Measurements from ENCODE around the gene KRTAP21-1.
"Not testable (repeated sequence)": the region's sequence is repeated elsewhere in the genome, so short reads cannot be mapped to it uniquely, and the experiment has no call there.

Gene KRTAP21-1

DNA sequence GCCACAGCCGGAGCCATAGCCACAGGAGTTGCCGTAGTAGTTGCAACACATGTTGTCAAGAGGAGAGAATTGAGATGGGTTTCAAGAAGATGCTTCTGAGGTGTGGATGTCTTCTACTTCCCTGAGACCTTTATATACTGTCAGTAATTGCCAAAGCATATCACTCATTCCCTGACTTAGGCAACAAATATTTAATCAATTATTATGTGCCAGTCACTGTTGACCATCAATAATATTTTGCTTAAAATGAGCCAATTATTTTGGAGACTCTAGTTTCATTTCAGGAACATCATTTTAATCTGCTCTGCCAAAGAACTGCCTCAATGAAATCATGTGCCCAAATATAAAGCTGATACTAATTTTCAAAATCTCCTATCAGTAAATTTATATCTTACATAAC lies at the start of gene KRTAP21-1:
TSS of gene KRTAP21-1 (minus strand) at position 101 of the 400 bp plus-strand sequence. CDS start at position 51, 50 bp downstream.
- DNase-seq (ENCODE audit: low read depth in 2 of 2): not testable (repeated sequence)

DNA sequence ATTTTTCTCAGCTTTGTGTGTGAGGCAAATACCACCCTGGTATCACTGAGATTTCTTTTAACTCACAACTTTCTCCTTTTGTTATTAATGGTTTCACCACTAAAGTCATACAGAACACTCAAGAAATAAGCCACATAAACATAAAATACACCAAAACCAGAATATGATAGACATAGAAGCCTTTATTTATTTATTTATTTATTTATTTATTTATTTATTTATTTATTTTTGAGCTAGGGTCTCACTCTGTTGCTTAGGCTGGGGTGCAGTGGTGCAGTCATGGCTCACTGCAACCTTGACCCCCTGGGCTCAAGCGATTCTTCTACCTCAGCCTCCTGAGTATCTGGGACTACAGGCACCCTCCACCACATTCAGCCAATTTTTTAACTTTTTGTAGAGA lies 45.4 kb upstream of the KRTAP21-1 start:
- no peak for DNase-seq (ENCODE audit: low read depth in 2 of 2)

DNA sequence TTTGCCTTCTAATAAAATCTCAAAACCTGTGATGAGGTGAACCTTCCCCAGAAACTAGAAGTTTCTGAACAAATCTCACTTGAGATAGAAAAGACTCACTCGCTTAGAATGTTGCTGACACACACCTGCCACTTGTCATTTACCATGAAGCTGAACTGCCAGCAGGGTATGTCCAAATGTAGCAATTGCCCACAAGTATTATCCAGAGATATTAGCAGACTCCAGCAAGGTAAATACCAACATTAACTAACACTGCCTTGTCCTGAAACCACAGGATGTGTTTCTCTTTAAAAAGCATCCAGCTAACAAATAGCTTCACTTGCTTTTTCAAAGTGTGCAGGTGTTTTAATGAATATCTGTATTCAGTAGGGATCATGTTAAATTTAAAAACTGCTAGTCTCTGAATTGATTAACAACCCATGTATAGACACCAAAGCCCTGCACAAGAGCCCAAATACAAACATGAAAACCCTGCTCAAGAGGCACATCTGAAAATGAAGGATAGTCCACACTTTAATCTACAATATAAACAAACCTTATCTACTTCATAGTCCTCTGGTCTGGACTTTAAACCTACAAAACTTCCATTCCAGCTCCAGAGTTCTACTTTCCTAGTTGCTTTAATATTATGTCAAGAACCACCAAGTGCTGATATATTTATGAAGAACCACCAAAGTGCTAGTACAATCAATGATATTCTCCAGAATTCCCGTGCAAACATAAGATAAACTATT lies 38.5 kb upstream of the KRTAP21-1 start:
- DNase-seq (ENCODE audit: low read depth in 2 of 2): no peak

DNA sequence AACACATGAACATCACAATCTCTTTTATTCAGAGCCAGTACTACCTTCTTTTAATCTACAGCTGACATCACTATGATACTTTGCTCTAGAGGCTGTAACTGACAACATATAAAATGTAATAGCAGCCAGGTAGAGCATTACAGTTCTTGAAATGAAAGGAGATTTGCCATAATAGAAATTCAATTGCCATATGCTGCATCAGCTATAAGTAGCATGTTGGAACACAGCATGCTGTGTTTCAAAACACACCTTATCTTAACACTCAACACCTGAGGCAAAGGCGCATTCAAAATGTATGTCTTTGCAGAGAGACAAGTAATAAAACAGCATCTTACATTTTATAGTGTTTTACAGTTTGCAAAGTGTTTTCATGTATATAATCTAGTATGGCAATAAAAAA lies 24.0 kb upstream of the KRTAP21-1 start:
- DNase-seq (ENCODE audit: low read depth in 2 of 2): no peak

DNA sequence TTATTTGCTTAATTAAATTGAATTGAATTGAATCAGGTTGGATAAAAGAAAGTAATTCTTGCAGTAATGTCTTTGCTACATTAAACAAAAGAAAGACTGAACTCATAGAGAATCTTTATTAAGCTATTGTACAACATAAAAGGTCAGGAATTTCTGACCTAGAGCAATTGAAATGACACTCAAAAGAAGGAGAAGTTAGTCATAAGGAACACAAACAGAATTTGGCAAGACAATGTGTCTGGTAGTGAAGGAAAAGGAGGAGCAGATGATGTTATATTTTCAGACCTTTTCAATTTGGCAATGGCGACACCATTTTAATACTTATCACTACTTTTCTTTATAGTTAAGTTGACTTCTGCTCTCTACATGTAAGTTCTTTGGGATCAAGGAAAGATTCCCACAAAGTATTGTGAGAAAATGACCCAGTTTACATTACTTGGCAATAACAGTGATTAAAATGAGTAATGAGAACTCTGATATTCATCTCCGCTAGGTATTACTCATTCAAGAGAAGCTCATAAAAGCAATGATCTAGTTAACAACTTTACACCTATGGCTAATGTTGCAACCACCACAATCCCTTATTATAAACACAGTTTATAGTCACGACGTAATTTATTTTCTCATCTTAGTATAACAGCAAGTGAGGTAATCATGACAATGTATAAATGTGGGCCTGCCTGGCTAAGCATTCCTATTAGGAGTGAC lies 14.7 kb upstream of the KRTAP21-1 start:
- DNase-seq (ENCODE audit: low read depth in 2 of 2): no peak

DNA sequence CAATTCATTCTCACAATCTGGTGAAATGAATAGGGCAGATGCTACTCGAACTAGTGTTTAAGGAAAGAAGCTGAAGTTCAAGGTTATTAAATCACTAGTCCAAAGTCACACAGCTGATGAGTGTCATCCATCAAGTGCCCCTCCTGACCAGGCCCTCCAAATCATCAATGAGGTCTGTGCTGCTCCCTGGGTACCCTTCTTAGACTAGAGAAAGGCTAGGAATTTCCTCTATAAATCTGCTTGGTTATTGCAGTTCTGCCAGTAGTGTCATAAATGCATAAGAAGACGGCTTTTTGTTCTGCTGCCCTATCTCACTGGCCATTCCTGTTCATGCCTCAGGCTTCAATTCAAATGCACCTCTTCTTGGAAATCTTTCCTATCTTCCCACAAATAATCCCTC lies 5.5 kb upstream of the KRTAP21-1 start:
- no peak for DNase-seq (ENCODE audit: low read depth in 2 of 2)

DNA sequence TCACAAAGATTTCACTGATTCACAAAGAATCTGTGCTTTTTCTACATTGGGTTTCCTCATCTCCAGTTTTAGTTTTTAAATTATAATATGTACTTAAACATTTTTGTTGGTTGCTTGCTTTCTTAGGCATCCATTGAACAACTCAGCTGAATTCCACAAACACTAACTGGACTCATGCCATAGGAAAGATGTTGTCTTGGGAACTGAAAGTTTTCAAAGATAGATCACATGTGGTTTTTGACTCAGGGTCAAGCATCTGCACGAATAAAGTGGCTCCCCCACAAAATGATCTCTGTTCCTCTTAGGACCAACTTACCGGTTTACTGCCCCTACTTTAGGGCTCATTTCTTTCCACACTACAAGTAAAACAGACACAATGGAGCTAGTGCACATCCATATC lies 3.1 kb upstream of the KRTAP21-1 start:
- DNase-seq (ENCODE audit: low read depth in 2 of 2): no peak

DNA sequence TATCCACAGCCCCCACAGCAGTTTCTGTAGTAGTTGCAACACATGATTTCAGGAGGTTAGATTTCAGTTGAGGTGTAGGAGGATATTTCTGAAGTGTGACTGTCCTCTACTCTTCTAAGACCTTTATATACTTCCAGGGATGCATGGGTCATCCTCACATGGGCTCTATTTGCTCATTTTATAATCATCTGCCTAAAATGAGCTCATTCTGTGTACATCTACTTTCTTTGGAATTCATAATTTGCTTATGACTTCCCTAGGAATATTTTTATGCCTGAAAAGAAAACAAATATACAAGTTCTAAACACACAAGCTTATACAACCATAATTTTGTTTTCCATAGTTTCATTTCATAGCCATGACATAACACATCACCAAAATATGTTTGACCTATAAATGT lies 8.1 kb downstream of the KRTAP21-1 start, which contains the start of gene KRTAP21-2:
TSS of gene KRTAP21-2 (minus strand) at position 101 of the 400 bp plus-strand sequence. CDS start at position 44, 57 bp downstream.
- DNase-seq (ENCODE audit: low read depth in 2 of 2): no peak

DNA sequence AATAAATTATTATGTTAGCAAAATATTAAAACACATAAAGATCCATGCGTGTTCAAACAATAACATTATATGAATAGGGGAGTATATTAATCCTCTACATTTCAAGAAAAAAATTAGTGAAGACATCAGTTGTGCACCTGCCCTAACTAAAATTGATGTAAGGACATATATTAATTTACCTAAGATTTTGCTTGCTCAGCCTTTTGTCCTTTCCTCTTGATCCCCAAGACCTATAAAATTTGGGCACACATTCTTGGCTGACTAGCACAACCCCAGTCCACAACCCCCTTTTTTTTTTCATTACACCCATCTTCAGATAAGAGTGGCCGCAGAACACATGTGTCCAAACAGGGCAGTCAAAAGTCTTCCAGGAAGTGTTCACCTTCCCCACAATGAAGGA lies 14.8 kb downstream of the KRTAP21-1 start:
- no peak for DNase-seq (ENCODE audit: low read depth in 2 of 2)

DNA sequence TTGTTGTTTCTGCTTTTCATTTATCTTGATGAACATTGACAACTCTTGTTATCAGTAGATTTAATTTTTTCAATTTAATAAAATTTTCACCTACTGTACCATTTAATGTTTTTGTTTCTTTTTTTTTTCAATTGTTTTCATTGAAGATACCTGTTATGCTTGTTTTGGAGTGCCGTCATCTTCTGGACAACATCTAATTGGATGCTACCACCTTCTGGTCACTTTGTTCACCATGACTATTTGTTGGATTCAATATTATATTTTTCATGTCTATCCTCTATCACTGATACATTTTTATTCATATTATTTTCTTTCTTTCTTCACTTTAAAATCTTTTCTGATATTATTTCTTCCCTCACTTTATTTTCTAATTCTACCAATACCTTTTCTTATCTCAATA lies 22.2 kb downstream of the KRTAP21-1 start:
- no peak for DNase-seq (ENCODE audit: low read depth in 2 of 2)

DNA sequence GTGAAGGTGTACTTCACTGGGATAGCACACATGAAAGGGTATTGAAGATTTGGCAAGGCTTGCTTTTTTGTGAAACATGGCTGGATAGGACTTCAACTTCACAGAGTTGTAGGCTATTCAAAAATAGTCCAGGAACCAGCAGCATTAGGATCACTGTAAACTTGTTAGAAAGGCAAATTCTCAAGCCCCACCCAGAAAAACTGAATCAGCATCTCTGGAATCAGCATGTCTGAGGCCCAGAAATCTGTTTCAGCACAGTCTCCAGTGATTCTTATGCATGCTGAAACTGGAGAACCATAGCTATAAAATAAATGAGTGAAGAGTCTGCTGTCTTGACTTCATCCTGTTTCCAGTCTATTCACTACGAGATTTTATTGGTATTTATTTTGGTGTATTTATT lies 28.5 kb downstream of the KRTAP21-1 start:
- DNase-seq (ENCODE audit: low read depth in 2 of 2): no peak

DNA sequence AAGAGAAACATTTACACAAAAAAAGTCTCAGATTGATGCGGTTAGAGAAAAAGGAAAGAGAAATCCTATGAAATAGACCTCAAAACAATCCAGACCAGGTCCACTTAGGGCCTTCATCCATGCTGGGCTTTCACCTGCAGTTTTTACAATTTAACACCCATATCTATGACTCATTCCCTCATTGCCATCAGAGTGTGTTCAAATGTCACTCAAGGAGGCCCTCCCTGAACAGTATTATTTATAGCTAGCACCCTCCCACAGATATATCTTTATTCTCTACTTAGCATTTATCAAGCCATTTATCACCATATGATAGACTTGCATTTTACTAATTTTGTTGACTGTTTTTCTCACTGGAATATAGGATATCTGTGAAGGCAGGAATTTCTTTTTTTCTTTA lies 35.8 kb downstream of the KRTAP21-1 start:
- no peak for DNase-seq (ENCODE audit: low read depth in 2 of 2)

DNA sequence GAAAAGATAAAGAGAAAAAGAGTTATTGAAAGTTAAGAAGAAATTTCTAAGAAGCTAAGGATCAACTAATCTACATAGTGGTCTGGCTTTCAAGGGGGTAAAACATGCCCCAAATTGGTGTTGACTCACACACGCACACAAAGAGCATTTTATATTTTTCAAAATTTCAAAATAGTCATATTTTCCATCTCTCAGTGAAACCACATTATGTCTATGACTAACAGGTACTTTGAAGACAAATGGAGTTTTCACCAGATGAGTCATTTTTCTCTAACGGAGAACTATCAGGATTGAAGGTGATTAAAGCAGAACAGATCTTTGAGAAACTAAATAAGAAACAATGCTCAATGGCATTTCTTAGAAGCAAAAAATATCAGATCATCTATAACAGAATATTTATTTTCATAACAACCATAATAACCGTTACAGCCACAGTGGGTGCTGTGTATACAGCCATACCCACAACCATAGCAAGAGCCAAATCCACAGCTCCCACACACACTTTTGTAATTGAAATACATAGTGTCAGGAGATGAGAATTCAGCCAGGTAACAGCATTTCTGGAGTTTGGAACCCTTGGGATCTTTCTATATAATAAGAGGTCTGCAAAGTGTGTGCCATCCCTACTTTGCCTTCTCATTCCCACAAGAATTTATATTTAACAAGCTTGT lies 36.9 kb downstream of the KRTAP21-1 start, which contains the start of gene KRTAP21-3:
TSS of gene KRTAP21-3 (minus strand) at position 539 of the 671 bp plus-strand sequence. CDS start at position 521, 18 bp downstream.
- DNase-seq (ENCODE audit: low read depth in 2 of 2): no peak

DNA sequence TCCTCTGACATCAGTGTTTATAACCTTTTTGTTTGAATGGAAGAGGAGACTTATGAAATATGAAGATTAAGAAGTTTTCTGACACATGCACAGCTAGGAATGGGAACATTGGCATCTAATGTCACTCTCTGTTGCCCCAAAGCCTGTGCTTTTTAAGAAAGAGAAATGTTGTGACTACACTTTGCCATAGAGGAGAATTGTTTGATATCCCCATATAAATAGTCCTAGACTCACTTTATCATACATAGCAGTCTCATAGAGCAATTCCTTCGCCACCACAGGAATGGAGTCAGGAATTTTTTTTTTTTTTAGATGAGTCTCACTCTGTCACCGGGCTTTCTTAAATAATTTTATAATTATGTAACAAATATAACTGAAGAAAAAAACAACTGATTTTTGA lies 38.1 kb downstream of the KRTAP21-1 start:
- no peak for DNase-seq (ENCODE audit: low read depth in 2 of 2)

DNA sequence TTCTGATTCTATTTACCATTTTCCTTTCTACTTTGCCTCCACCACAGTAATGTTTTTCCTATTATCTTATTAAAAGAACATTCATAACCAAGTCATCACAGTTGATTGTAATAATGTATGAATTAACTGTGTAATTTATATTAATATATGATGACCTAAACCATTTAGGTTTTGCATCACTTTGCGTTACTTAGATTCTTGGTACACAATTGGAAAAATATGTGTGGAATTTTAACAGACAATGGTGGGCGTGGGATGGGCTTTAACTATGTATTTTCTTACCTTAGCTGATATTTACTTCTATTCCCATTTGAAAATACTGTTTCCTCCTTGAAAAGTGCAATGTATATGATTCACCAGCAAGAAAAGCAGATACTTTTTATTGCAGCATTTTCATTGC lies 40.3 kb downstream of the KRTAP21-1 start:
- no peak for DNase-seq (ENCODE audit: low read depth in 2 of 2)

DNA sequence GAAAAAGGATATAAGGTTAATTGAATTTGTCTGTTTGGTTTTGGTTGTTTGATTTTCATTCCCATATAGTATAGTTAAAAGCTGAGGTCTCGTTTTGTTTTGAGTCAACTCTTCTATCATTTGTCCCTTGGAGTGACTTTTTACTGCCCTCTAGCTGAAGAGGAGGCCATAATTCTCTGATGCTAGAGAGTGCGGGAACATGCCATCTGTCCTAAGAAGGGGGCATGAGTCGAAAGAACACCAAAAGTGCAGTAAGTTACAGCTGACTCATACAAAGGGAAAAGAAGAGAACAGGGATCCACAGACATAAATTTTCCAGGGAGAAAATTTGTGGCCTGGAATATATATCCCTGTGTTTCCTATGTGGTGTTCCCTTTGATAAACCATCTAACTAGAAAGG lies 40.8 kb downstream of the KRTAP21-1 start:
- no peak for DNase-seq (ENCODE audit: low read depth in 2 of 2)

DNA sequence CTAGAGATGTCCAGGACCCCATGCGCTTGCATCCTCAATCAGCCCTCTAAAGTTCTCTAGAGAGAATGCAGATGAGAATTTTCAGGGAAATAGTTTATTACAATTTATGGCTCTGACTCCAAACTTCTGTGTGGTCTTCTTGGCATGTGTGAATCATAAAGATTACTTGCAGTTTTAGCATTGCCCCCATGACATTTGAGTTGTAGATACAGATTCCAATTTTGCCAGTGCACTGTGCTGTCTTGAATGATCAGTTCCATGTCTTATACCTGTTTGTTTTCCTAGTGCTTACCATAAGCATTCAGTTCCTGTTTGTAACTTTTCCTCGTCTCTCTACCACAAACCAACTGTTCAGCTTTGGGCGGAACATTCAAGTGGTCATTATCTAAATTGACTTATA lies 41.5 kb downstream of the KRTAP21-1 start:
- DNase-seq (ENCODE audit: low read depth in 2 of 2): no peak

DNA sequence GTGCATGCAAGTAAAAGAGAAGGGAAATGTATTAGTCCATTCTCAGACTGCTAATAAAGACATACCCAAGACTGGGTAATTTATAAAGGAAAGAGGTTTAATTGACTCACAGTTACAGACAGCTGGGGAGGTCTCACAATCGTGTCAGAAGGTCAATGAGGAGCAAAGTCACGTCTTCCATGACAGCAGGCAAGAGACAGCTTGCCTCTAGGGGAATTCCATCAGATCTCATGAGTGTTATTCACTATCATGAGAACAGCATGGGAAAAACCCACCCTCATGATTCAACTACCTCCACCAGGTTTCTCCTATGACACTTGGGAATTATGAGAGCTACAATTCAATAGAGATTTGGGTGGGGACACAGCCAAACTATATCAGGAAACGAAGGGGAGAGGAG lies 44.7 kb downstream of the KRTAP21-1 start:
- no peak for DNase-seq (ENCODE audit: low read depth in 2 of 2)

DNA sequence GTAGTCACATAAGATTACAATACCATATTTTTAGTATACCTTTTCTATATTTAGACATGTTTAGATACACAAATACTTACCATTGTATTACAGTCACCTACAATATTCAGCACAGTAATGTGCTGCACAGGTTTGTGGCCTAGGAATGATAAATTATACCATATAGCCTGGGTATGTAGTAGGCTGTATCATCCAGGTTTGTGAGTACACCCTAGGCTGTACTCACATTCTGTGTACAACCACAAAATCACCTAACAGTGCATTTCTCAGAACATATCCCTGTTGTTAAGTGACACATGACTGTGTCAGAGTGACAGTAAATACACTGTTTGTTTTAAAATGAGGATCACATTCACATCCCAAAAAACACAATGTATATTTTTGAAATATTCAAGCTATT lies 47.8 kb downstream of the KRTAP21-1 start:
- DNase-seq (ENCODE audit: low read depth in 2 of 2): no peak

All from activated CD4-positive, alpha-beta T cell treated with anti-CD3 and anti-CD28 coated beads for 24 hours (primary cell).